SK-N-MC (cell line): ENCODE results near the gene SMAD4.

Experiments used
- EZH2 ChIP-seq: fragments of 200-600 bp; sonication (generic); IDR thresholded peaks from one replicate; pipeline ENCODE4 v1.6.1; 2017; ENCODE audit warnings: antibody characterized with exemption
- FOXP2 ChIP-seq: optimal IDR thresholded peaks from 2 replicates; pipeline ENCODE3; 2011; ENCODE audit warnings: mild to moderate bottlenecking, moderate library complexity; ENCODE audit not compliant: insufficient read depth; ENCODE audit errors: extremely low read length, control extremely low read depth
- POLR2AphosphoS5 ChIP-seq: IDR thresholded peaks from 2 replicates; pipeline ENCODE4 v1.6.1; 2012; ENCODE audit warnings: mild to moderate bottlenecking, low read depth, low read length, borderline replicate concordance

DNA sequence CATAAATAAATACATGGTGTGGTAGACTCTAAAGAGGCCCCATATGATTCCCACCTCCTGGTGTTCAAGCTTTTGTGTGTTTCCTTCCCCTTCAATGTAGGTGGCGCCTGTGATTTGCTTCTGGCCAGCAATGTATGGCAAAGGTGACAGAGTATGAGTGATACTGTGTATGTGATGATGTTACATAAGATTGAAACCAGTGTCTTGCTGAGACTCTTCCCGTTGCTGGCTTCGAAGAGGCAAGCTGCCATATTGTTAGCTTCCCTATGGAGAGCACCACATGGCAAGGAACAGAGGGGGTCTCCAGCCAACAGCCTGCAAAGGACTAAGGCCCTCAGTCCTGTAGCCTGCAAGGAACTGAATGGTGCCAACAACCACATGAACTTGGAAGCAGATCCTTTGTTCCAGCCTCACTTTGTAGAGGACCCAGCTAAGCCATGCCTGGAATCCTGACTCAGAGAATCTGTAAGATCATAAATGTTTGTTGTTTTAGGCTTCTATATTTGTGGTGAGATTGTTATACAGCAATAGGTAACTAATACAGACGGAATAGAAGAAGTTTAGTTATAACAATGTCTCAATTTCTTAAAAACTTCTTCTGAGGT lies 1.7 kb upstream of the SMAD4 start:
- TF ChIP-seq POLR2AphosphoS5: no peak
- no peak for TF ChIP-seq EZH2
- no peak for TF ChIP-seq FOXP2
